ENCODE data around the gene ARMC6.

GRCh38 chr19:19021115-19021514 is 12.3 kb upstream of the ARMC6 start:
- TF ChIP-seq CTCF (IDR thresholded peaks at IDR 0.05) (no peak), POLR2A (IDR thresholded peaks at IDR 0.05) (no peak)
